MV-4-11 (cell line): ENCODE data around the gene FOXD1.
"Not testable (repeated sequence)": the region's sequence is repeated elsewhere in the genome, so short reads cannot be mapped to it uniquely, and the experiment has no call there.

Experiments
- DNase-seq: peaks from one replicate; lab custom pipeline; 2025; lab: John Stamatoyannopoulos, UW

FOXD1 gene

GRCh38 chr5:73415617-73416016, 33.0 kb downstream of the FOXD1 start:
- DNase-seq = no peak

GRCh38 chr5:73415171-73415570, 33.4 kb downstream of the FOXD1 start:
- no peak for DNase-seq

GRCh38 chr5:73412597-73412988, 36.0 kb downstream of the FOXD1 start:
- no peak for DNase-seq

- no peak for DNase-seq
These were observed 36.5 kb downstream of the FOXD1 start for GRCh38 chr5:73411936-73412596.

- not testable (repeated sequence) for DNase-seq
These were observed 38.6 kb downstream of the FOXD1 start for GRCh38 chr5:73409927-73410326.

GRCh38 chr5:73405691-73406090, 42.9 kb downstream of the FOXD1 start:
- DNase-seq = no peak

- DNase-seq = no peak
These were observed 48.8 kb downstream of the FOXD1 start for GRCh38 chr5:73399775-73400174.
